ENCODE measurements around the gene OGFOD2.

The OGFOD2 gene

DNA sequence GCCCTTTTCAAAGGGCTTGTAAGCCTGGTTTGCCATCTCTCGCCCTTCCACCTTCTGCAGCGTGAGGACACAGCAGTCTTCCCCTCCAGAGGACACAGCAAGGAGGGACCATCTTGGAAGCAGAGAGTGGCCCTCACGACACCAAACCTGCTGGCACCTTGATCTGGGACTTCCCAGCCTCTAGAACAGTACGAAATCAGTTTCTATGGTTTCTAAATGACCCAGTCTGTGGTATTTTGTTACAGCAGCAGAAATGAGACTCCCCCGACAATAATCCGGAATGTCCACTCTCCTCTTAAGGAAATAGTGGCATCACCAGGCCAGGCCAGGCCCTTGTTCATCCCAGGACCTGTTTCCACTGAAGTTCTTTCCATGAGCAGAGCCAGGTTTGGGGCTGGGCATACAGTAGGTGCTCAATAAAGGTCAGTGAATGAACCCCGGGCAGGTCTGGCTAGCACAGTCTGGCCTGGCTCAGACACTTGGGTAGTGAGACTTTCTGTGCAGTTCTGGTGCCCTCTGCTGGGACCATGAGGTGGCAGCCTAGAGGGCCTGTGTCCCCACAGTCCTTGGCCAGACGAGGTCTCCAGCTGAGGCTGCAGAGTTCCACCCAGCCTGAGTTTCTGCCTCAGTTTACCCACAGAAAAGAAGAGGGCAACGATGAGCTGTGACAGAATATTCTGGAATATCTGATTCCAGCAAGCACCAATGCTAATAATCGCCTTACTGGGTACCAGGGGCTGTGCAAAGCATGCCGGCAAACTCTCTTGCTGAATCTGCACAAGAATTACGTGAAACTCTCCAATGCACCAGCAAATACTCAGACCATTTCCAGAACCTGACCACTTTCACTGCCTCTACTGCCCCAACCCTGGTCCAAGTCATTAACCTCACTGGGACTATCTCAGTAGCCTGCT is 22.8 kb upstream of the OGFOD2 start:
- peak; percentile 77 for DNase-seq (ENCODE audit: low spot score)

DNA sequence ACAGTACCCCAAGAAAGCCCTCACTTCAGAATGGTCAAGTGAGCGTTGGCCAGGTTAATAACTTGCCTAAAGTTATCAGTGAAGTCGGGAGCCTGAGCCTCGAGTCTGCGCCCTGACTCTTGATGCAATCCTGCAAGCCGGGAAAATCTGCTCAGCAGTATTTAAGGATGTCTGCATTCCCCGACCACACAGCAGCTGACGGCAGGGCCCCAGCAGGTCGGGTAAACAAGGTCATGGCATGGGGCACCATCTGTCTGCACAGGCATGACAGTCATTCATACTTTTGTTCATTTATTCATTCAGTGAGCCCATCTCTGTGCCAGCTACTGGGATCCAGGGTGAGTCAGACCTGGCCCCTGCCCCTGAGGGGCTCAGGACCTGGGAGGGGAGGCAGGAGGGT is 19.9 kb upstream of the OGFOD2 start:
- no peak for DNase-seq (ENCODE audit: low spot score)

DNA sequence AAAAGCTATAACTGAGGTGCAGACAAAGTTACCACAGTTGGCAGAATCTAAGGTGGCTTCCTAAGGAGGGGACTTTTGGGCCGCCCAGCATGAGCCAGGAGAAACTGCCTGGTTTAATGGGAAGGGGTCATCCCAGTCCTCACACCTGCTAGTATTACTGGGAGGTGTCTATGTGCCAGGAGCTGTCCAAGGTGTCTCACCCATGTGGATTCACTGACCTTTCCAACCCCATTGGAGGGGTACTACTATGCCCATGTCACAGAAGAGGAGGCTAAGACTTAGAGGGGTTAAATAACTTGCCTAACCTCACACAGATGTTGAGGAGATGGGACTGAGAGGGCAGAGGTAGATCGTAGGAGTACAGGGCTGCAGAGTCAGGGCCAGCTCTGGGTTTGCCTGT is 19.0 kb upstream of the OGFOD2 start:
- no peak for DNase-seq (ENCODE audit: low spot score)

DNA sequence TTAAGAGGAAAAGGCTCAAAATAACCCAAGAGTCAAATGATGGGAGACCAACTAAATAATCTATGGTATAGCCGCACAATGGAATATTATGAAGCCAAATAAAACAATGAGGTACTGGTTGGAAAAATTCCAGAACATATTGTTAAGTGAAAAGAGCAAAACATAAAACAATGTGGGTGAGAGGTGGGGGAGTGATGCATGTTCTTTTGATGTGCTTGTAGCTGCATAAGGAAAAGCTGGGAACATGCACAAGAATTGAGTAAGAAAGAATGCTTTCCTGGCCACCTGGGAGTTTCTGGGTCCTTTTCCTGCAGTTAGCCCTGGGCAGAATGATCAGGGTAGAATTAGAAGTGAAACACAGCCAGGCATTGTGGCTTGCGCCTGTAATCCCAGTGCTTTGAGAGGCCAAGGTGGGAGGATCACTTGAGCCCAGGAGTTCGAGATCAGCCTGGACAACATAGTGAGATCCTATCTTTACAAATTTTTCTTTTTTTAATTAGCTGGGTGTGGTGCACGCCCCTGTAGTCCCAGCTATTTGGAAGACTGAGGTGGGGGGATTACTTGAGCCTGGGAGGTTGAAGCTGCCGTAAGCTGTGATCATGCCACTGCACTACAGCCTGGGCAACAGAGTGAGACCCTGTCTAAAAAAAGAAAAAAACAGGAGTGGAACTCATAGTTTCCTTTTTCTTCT is 16.7 kb upstream of the OGFOD2 start:
- no peak for DNase-seq (ENCODE audit: low spot score)

DNA sequence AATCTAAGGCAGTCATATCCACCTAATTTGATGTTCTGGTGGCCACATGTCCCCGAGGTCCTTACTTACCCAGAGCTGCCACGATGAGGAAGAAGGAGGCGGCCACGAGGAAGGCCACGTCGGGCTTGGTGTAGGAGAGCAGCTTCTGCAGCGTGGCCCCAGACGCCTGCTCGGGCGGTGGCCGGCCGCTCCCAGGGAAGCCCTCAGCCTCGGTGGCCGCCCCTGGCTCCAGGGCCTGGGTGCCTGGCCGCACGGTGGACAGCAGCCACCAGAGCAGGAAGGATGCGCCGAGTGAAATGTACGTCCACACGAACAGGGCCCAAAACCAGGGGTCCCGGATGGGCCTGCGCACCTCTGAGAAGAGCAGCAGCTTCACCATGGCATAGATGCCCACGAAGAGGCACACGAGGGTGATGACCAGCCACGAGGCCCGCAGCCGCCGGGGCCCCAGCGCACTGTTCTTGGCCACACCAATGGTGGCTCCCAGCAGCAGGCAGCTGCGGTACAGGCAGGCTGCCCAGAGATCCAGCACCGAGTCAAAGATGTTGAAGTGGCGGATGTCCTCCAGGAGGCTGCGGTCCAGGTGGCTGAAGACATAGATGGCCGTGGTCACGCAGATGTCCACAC is 15.4 kb upstream of the OGFOD2 start:
- DNase-seq (ENCODE audit: low spot score): no peak

DNA sequence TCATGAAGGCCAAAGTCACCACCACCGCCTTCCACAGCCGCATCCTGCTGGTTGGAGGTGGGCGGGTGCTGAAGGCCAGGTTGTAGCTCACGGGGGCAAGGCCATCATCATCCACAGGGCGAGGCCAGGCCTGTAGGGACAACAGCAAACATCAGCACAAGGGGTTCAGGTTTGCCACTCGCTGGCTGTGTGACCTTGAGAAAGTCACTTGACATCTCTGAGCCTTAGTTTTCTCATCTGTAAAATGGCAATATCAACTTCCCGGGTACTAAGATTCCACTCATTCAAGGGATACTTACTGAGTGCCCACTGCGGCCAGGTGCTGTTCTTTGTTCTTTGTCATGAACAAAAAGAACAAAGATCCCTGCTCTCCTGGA is 14.9 kb upstream of the OGFOD2 start:
- no peak for DNase-seq (ENCODE audit: low spot score)

DNA sequence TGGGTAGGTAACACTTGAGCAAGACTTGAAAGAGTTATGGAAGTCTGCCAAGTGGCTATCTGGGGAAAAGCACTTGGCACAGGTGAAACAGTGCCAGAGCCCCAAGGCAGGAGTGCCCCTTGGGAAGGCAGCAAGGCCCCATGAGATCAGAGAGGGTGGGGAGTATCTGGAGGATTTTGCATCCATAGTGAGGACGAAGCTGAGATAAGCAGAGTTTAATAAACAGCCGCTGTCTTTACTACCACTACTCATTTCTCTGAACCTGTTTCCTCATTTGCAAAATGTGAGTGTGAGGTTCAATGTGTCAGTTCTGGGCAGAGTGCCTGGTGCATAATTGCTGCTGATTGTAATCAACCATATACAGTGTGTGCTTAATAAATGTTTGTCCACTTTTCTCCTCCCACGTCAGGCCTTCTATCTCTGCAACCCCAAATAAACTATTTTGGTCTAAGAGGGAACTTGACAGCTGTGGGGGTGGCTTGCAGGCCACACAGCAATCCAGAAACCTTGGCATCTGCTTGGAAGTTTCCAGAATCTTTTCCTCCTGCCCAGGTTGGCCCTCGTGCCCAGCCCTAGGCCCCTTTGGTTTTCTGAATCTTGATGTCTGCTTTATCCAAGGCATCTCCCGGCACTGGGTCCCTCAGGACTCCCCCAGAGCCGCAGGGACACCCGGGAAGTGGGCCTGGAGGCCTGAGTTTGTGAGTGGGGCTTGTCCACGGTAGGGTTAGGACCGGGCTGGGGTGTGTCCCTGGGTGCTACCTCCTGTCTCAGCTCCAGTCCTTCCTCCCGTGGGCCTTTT is 13.3 kb upstream of the OGFOD2 start:
- DNase-seq (ENCODE audit: low spot score): no peak

DNA sequence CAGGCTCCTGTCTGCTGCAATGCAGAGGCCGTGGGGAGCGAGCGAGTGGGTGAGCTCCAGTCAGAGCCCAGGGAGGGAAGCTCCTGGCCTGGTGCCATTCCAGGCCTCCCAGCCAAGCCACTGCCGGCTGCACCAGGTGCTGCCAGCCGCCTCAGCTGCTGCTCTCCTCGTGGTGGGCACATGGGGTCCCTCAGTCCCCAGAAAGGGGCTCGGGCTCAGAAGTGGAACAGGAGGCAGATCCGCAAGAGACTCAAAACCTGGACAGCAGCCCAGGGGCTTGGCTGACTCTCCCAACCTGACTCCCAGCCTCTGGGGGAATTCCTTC is 11.1 kb upstream of the OGFOD2 start:
- DNase-seq (ENCODE audit: low spot score): no peak

DNA sequence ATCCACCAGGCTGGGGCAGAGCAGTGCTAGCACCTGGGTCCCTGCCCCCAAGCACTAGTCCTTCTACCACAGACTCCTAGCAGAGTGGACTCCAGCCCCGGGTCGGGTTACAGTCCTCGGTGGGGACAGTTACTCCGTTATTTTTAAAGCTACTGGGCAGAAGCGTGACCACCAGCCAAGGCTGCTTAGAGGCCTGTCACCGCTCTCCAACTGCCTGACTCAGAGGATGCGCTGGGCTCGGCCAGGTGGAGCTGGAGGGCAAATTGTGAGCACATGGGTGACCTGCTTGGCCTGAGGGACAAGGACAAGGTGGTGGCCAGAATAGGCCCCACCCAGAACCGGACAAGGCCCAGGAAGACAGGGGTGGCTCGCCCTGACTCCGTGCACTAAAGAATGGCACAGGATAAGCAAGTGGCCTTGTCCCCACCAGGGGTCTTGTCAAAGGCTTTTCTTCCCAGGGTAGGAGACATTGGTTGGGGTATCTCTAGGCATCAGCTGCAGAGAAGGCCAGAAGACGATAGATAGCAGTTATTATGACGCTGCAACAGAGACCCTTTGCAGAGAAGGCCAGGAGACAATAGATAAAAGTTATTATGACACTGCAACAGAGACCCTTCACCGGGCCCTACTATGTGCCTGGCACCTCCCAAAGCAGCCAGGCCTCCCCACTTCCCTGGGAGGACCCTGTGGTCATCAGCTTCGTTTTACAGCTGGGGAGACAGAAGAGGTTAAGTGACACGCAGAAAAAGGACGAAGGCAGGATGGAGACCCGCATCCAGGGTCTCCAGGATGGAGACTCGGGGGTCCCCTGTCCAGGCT is 10.4 kb upstream of the OGFOD2 start:
- DNase-seq (ENCODE audit: low spot score): no peak

DNA sequence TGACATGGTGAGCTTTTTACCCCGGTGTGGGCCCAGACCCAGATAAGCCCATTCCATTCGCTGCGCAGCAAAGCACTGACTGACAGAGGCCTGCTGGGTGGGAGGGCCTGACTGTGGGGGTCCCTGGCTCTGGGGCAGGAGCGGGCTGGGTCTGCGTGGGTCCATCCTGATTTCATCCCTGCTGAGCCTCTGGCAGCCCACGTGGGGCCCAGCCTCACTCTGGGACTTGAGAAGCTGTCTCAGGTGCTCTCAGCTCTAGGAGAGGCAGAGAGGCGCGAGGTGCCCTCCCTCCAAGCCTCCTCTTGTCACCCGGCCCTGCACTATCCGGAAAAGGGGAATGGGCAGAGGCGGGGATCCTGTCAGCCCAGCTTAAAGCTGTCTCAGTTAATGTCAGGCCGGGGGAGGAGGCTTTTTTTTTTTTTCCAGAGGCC is 9.7 kb upstream of the OGFOD2 start:
- DNase-seq (ENCODE audit: low spot score): no peak

DNA sequence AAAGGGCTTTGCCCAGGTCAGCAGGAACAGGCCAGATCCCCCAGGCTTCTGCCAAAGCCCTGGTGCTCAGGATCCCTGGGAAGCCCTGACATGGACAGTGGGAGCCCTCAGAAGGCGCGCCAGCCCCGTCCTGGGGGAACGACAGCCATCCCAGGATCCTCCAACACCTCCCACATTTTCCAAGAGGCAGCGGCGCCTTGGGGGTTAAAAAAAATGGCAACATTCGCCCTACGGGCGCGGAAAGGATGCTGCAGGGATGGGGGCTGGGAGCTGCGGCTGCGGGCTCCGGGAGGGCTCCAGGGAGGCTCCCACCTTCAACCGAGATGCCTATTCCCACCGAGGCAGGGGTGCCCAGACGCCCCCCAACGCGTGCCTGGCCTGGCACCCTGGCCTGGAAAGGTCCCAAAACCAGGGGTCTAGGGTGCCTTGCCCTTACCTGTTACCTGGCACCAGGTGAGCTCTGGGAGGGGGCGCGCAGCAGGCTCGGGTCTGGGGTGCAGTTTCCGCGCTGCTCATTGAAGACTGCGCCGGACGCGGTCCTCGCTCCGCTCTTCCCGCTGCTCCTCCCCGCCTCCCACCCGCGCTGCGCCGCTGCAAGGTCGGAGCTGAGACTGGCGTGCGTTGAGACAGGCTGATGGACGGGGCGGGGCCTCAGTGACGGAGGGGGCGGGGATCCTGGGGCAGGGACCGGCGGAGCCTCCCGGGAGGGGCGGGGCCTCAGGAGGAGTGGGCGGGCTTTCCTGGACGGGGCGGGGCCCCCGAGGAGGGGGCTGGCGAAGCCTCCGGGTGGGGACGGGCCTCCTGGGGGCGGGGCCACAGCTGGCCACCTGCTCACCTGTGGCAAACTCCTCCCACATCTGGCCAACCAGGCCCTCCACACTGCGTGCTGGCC is 8.9 kb upstream of the OGFOD2 start, which contains the start of gene ABCB9:
ABCB9 (minus strand) TSS at position 613 of the 892 bp plus-strand sequence. CDS start 6,228 bp downstream, outside the sequence.
- peak; percentile 97 for DNase-seq (ENCODE audit: low spot score)

DNA sequence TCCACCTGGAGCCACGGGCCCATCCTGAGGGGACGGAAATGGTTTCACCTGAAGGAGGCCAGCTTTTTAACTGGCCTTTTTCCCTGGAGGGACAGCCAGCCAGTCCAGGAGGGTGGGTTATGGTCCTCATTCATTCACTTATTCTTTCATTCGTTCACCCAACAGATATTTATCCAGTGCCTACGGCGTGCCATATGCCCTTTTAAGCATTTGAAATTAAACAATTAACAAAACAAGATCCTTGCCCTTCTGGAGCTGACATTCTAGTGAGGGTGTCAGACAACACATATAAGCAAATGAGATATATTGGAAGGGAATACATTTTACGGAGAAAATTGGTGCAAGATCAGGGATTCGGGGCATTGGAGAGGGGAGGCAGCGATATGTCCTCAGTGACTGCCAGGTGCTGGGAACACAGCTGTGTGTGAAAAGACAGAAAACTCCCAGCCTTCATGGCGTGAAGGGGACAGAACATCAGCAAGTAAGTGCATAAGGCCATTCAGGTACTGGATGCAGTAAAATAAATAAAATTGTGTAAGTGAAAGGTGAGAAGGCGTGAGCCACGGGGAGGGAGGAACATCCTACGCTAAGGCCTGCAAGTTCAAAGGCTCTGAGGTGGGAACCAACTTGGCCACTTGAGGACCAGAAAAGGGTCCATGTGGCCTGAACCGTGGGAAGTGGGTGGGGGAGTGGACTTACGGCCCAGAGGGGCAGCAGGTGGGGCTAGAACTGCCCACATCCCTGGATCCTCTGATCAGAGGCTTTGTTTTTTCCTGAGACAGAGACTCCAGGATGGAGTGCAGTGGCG is 8.1 kb upstream of the OGFOD2 start:
- no peak for DNase-seq (ENCODE audit: low spot score)

DNA sequence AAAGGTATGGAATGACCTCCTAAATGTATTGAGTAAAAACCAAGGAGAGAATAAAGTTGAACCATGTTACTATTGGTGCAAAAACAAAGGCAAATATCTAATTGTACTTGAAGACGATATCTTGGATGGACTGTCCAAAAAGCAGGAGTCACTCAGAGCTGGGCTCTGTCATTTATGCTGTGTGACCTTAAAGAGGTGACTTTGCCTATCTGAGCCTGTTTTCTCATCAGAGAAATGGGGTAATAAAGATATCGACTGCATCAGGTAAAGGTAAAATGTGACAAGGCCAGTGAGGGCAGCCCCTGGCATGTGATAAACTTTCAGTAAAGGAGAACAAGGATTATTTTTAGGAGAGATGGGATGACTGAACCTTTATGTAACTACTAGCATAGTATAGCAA is 6.9 kb upstream of the OGFOD2 start:
- DNase-seq (ENCODE audit: low spot score): no peak

DNA sequence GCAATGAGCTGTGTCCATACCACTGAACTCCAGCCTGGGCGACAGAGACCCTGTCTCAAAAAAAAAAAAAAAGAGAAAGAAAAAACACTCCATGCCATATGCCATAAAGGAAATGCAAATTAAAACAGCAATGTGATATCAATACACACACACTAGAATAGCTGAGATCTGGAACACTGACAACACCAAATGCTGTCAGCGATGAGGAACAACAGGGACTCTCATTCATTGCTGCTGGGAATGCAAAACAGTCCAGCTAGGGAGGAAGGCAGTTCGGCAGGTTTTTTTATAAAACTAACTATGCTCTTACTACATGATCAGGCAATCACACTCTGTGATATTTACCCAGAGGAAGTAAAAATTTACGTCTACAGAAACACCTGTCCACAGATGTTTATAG is 5.4 kb upstream of the OGFOD2 start:
- DNase-seq (ENCODE audit: low spot score): no peak

DNA sequence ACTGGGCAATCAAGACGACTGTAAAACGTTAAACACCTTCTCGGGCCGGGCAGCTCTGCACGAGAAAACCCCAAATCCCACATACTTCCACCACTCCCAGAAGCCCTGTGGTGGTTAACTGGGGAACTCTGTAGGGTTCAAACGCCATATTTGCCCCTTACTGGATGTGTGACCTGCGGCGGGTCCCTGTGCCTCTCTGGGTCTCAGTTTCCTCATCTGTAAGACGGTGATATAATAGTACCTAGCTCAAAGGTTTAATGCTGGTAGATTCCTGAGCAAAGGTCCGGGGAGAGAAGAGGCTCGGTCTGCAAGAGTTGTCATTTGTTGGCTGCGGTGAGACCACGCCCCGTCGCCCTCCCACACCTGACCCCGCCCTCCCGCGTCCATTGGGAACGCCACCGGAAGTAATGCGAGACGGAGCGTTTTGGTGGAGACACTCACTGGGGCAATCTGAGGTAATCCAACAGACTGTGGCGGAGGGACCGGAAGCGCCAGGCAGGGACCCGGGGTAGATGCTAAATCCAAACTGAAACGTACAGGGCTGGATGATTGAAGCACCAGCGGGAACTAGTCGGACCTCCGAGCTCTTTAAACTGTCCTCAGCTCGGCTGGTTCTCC is 661 bp upstream of the OGFOD2 start:
- peak; percentile 99 for DNase-seq (ENCODE audit: low spot score)

DNA sequence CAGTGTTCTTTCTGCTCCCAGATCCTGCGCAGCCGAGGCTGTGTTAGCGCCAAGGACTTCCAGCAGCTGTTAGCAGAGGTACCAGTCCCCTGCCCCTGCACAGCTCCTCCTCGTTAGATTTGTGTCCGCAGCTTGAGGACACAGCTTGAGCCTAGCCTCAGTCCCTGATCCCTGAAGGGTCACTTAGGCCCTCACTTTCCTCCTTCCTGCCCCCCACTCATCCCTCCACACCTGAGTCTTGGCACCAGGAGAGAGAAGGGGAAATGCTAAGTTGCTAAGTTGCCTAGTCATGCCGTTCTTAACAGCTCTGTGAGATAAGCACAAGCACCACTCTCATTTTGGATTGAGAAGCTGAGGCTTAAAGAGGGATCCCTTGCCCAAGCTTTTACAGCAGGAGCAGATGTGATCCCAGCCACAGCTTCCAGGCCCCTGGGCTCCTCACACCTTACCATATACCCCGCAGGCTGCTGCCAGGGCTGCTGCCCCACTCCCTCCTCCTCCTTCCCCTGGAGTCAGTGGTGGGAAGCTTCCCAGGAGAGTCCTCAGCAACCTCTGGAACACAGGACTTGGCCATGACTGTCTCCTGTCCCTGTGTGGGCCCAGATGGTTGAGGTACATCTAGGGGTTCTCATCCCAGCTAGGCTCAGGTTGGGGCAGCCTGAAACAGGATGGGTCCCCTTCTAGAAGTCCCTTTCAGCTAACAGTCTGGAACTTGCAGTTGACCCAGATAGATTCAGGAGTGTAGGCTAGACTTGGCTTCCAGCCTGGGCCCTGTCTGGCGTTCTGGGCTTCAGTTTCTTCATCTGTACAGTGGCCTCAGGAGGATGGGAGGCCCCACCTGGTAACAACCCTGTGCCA is 975 bp downstream of the OGFOD2 start:
- DNase-seq (ENCODE audit: low spot score): no peak

DNA sequence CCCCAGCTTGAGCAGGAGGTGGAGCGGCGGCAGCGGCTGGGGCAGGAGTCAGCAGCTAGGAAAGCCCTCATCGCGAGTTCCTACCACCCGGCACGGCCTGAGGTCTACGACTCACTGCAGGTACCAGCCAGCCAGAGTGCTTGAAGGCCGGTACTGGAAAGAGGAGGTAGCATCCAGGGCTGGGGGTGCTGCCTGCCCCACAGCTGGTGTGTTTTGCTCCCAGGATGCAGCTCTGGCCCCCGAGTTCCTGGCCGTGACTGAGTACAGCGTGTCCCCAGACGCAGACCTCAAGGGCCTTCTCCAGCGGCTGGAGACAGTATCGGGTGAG is 1.6 kb downstream of the OGFOD2 start:
- DNase-seq (ENCODE audit: low spot score): no peak

DNA sequence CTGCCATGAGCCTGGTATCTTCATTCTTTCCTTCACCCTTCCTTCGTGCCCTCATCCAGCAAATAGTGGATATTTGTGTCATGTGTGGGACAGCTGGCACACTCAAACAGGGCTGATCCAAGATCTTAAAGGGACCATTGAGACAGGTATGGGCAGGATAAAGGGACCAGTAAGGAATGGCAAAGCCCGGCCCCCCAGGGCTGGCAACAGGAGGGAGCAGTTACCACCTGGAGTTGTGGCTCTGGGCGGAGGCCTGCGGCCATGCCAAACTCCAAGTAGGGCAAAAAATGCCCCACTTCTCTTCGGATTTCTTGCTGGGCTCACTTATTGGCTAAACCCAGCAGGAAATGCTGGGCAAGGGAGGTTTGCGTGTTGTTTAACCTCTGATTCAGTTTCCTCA is 2.1 kb downstream of the OGFOD2 start:
- DNase-seq (ENCODE audit: low spot score): no peak

All from CD4-positive, alpha-beta T cell treated with Interleukin-6 at 100 ng/mL for 8 hours (primary cell).